HG02885 (cell line): ENCODE results near the gene ATP6V1E1.
A peak's percentile ranks its signal among the peaks of the same experiment; 100 is the strongest.
"Not testable (repeated sequence)": the region's sequence is repeated elsewhere in the genome, so short reads cannot be mapped to it uniquely, and the experiment has no call there.

ENCODE experiments used
- ATAC-seq: cut with Tn5 transposase; IDR thresholded peaks from one replicate; pipeline ENCODE4 v1.9.1; 2021; ENCODE audit warnings: mild to moderate bottlenecking; ENCODE audit not compliant: unreplicated experiment, poor library complexity

Gene ATP6V1E1

DNA sequence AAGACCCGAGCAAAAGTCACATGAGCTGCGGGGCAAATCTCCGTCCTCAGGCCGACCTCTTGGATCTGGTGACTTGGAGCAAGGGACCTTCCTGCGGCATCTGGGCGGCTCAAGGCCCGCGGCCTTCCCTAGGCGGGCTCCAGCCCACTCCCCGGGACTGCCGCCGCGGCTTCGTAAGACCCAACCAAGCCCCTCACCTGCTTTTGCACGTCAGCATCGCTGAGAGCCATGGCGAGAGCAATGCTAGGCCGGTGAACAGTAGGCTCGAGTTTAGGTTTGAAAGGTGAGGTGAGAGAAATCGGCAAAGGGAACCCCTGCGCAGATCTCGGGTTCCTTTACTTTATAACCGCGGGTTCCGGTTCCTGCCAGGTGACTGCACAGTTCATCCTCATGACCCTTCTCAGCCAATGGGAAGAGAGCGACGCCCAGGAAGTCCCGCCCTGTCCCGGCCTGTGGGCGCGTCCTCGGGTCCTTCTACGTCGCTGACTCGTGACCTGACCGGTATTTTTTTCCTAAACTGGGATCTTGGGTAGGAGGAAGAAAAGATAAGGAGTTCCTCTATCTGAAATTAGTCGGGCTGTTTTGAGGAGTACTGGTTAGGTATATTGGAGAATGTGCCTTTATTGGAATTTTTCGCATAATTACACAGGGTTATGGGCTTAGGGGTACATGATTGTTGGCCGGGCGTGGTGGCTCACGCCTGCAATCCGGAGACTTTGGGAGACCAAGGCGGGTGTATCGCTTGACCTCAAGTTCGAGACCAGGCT lies at the start of gene ATP6V1E1:
Gene ATP6V1E1 (minus strand): TSS at position 344 of the 767 bp plus-strand sequence. CDS start 114 bp downstream, at position 230.
- peak; percentile 100 for ATAC-seq

DNA sequence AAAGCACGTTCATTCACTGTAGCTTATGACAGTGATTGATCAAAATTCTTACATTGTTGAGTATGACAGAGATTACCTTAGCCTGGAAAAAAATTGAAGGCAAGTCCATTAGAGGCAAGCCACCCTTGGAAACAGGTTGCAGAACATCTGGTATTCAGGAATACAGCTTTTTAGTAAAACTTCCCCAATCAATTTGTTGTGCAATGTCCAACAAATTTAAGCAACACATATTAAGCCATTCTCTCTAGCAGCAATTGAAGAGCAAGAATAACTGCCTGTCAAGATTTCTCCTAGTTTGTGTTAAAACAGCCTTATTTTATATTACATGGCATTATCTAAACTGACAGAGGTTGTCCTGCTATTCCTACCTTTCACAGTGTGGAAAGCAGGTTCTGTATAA lies 47.0 kb upstream of the ATP6V1E1 start:
- ATAC-seq, result no peak

DNA sequence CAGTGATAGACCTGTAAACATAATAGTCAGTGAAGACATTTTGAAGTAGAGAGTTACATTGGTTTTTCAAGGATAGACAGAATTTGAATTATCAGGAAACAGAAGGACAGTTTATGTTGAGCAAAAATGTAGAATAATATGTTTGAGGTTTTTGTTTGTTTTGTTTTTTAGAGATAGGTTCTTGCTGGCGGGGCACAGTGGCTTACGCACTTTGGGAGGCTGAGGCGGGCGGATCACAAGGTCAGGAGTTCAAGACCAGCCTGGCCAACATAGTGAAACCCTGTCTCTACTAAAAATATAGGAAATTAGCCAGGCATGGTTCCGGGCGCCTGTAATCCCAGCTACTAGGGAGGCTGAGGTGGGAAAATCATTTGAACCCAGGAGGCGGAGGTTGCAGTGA lies 45.6 kb upstream of the ATP6V1E1 start:
- no peak for ATAC-seq

DNA sequence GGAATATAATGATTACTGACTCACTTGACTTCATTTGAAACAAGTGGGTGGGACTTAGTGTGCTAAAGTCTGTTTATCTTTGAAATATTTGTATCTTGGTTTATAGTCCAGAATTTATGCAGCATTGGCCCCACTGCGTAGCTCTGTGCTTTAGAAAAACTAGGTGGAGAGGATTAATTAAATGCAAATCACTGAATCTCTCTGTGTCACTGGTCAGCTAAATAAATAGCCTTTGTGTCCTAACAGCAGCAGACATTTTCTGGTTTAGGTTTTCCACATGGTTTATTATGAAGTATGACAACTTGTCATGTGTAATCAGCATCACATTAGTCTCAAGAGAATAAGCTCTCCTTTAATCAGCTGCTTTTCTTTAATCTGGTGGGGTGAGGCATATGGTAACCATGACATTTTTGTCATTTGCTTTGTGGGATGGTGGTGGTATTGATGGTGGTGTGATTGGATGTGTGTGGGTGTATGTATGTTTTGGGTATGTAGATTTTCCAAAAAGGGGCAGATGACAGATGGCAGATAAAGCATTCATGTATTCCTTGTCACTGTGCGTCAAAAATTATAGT lies 44.0 kb upstream of the ATP6V1E1 start:
- ATAC-seq, result no peak

DNA sequence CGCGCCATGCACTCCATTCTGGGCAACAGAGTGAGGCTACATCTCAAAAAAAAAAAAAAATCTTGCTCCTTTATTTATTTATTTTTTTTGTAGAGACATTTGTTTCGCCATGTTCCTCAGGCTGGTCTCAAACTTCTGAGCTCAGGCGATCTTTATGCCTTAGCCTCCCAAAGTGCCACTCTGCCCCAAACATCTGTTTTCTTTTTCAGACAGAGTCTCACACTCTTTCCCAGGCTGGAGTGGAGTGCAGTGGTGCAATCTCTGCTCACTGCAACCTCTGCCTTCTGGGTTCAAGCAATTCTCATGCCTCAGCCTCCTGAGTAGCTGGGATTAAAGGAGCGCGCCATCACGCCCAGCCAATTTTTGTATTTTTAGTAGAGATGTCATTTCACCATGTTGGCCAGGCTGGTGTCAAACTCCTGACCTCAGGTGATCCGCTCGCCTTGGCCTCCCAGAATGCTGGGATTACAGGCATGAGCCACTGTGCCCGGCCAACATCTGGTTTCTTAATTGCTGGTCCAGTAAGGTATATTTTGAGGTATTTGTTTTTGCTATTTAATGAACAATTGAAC lies 43.1 kb upstream of the ATP6V1E1 start:
- not testable (repeated sequence) for ATAC-seq

DNA sequence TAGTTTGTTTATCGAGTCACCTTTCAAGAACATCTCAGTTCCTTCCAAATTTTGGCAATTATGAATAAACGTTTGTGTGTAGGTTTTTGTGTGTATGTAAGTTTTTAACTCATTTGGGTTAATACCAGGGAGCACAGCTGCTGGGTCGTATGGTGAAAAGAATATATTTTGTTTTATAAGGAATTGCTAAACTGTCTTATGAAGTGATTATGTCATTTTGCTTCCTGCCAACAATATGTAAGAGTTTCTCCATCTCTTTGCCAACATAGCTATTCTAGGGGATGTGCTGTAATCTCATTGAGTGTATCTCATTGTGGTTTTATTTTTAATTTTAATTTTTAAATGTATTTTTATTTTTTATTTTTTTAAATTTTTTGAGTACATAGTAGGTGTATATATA lies 37.3 kb upstream of the ATP6V1E1 start:
- no peak for ATAC-seq

DNA sequence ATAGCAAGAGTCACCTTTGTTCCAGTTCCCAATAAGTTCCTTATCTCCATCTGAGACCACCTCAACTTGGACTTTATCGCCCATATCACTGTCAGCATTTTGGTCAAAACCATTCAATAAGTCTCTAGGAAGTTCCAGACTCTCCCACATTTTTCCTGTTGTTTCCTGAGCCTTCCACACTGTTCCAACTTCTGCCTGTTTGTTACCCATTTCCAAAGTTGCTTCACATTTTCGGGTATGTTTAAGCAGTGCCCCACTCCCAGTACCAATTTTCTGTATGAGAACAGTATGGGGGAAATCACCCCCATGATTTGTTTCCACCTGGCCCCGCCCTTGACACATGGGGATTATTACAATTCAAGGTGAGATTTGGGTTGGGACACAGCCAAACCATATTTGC lies 36.7 kb upstream of the ATP6V1E1 start:
- no peak for ATAC-seq

DNA sequence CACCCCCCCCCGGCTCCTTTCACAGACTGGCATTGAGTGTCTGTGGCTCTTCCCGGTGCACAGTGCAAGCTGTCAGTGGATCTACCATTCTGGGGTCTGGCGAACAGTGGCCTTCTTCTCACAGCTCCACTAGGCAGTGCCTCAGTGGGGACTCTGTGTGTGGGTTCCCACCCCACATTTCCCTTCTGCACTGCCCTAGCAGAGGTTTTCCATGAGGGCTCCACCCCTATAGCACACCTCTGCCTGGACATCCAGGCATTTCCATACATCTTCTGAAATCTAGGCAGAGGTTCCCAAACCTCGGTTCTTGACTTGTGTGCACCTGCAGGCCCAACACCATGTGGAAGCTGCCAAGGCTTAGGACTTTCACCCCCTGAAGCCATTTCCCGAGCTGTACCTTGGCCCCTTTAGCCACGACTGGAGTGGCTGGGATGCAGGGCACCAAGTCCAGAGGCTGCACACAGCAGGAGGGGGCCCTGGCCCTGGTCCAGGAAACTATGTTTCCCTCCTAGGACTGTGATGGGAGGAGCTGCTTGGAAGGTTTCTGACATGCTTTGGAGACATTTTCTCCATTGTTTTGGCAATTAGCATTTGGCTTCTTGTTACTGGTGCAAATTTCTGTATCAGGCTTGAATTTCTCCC lies 36.0 kb upstream of the ATP6V1E1 start:
- ATAC-seq, result no peak

DNA sequence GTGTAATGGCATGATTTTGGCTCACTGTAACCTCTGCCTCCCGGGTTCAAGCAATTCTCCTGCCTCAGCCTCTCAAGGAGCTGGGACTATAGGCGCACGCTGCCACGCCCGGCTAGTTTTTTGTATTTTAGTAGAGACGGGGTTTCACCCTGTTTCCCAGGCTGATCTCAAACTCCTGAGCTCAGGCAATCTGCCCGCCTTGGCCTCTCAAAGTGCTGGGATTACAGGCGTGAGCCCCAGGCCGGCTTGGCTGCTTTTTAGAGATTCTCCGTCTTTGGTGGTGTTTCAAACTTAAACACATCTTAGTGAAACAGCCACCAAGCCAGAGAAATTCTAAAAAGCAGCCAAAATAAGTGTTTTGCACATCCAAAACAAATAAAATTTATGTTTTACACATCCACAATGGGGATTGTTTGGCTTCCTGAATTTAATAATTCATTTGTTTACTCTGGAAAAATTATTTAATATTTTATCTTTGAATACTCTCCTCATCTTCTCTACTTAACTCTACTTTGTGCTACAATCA lies 28.4 kb upstream of the ATP6V1E1 start:
- no peak for ATAC-seq

DNA sequence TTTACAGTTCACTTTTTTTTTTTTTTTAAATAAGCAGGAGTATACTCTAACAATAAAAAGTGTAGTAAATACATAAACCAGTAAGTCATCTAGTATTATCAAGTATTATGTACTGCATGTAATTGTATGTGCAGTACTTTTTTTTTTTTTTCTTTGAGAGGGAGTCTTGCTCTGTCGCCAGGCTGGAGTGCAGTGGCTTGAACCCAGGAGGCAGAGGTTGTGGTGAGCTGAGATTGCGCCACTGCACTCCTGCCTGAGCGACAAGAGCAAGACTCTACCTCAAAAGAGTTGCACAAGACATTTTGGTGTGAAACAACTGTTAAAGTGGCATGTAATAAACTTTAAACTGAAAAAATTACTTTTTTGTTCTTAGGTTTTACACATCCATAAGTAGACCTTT lies 26.7 kb upstream of the ATP6V1E1 start:
- ATAC-seq, result no peak

DNA sequence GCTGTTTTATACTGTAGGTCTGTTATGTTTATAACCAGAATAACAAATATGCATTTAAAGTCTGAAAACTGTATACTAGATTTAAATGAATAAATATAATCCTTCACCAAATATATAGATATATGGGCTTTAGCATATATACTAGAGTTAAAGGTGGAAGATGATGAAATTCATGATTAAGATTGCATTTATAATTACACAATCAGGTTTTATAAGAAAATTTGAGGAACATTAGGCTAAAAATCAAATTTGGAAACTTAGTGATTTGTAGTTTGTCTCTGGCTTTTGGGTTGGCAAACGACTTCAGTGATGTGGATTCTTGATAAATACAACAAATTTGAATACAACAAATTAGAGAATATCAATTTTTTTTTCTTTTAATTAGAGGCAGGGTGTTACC lies 20.0 kb upstream of the ATP6V1E1 start:
- ATAC-seq, result no peak

DNA sequence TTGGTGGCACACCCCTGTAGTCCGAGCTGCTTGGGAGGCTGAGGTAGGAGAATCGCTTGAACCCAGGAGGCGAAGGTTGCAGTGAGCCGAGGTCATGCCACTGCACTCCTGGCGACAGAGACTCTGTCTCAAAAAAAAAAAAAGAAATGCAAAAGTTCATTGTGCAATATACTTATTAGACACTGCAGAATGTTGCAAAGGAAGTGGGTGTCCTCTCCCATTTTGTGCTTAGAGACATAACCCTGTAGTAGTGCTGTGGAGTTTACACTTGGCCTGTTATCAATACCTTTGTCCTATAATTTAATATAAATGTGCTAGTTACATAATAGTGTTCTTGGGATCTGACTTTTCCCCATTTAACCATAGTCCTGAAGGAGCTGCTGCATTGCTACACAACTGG lies 19.4 kb upstream of the ATP6V1E1 start:
- ATAC-seq, result no peak

DNA sequence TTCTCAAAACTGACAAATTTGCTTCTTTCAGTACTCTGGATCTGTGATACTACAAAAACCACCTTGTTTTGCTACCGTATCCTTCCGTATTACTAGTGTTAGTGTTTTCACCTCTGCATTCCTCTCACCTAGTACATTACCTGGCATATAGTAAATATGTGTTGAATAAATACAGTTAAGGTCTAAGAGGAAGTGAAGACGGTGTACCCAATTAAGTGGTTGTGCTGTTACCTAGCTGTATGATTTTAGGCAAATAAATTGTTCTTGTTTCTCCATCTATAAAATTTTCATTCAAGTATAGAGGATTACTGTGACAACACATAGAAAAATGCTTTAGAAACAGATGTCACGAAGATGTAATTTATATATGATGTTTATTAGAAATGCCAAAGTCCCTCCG lies 18.9 kb upstream of the ATP6V1E1 start:
- ATAC-seq, result no peak

DNA sequence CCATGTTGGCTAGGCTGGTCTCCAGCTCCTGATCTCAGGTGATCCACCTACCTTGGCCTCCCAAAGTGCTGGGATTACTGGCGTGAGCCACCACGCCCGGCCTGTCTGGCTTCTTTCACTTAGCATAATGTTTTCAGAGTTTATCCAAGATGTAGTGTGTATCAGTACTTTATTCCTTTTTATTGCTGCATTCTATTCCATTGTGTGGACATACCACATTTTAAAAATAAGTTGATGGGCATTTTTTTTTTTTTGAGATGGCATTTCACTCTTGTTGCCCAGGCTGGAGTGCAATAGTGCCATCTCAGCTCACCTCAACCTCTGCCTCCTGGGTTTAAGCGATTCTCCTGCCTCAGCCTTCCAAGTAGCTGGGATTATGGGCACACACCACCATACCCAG lies 13.8 kb upstream of the ATP6V1E1 start:
- not testable (repeated sequence) for ATAC-seq

DNA sequence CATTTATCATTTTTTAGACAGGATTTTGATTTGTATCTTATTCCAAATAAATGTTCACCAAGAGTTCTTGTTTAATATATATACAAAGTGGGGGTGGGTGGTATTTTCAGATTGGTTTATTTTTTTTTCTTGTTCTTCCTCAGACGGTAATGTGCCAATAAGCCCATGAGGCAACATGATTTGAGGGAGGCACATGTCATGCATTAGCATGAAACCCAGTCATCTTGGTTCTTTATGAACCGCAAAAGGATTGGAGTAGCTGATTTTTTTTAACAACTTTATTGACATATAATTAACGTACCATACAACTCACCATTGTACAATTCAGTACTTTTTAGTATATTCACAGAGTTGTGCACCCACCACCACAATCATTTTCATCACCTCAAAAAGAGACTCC lies 12.7 kb upstream of the ATP6V1E1 start:
- ATAC-seq, result no peak

DNA sequence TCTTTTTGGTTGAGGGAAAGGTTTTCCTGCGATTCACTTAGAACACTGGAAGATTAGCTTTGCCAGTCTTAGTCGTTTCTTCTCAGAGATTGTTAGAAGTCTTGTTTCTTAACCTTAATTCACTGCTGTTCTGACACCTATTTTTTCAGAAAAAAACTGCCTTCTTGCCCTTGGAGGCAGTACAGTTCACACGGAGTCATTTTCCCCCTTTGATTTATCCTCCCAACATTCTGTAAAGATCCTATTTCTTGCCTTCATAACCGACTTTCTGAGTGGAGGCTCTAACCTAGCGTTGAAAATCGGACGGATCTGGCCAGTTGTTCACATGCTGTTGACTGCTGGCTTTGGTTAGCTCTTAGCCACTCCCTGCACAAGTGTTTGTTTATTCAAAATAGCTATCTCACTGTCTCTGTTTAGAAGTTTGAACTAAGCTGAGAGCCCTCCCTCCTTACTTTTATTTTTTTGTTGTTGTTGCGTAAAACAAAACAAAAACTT lies 10.7 kb upstream of the ATP6V1E1 start:
- peak; percentile 35 for ATAC-seq

DNA sequence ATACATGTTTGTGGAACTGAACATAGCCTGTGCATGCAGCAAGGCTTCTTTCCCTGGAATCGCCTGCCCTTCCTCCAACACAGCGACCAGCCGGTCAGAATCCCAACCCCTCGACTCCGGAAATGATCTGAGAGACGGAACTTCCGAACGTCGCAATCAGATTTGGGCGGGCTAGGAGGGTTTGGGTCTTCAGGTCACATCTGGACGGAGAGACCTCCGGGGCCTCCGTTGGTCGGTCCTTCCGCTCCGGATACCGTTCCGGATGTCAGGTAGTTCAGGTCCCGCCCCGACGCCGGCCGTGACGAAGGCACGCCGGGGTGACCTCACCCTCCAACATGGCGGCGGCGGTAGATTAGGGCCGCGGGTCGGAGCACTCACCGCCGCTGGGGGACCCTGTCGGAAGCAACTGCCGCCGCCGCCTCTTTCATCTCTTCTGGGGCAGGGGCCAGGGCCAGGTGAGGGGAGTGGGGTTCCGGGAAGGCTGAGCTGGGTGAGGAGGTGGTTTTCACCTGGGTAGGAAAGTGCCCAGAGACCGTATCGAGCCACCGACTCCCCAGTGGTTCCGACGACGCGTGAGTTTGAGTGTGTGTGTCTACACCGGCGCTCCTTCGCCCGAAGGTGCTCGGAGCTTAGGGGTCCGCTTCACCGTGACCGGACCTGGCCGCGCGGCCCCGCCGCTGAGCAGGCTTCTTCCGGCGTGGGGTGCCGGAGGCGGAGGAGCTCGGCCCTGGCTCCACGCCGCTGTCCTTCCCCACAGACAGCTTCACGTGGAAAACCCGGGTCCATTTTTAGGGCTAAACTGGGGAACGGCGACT lies 10.1 kb upstream of the ATP6V1E1 start, which contains the start of gene BCL2L13:
Gene BCL2L13 (plus strand): TSS at position 326 of the 815 bp plus-strand sequence. CDS start 16,955 bp downstream, outside the sequence.
- peak; percentile 95 for ATAC-seq

DNA sequence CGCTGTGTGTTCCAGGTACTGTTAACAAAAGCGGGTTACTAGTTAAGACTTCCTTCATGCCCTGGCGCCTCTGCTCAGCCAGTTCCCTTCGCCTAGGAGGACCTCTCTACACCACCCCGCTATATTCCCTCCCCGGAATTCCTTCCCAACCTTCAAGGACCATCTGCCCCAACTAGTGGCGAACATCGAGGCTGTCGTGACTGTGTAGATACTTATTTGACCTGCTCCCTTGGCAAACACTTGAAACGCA lies 9.6 kb upstream of the ATP6V1E1 start:
- ATAC-seq, result peak; percentile 20

DNA sequence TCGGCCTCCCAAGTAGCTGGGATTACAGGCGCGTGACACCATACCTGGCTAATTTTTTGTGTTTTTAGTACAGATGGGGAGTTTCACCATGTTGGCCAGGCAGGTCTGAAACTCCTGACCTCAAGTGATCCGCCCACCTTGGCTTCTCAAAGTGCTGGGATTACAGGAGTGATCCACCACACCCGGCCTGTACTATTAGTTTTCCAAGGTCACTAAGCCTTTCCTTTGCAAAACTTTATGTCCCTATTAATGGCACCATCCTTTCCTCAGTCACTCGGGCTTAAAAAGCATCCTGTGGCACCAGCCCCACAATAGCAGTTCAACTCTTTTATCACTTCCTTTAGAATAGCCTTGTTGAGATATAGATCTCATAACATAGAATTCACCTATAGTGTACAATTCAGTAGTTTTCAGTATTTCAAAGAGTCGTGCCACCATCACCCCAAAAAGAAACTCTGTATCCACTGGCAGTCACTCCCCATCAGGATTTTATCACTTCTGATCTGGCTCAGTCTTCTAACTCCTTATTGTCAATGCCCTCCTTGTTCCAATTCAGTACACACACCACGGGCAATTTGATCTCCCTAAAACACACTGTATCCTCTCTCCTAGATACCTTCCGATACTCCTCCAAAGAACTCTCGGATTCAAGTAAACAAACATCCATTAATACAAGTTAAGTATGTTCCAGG lies 9.1 kb upstream of the ATP6V1E1 start:
- peak; percentile 2 for ATAC-seq

DNA sequence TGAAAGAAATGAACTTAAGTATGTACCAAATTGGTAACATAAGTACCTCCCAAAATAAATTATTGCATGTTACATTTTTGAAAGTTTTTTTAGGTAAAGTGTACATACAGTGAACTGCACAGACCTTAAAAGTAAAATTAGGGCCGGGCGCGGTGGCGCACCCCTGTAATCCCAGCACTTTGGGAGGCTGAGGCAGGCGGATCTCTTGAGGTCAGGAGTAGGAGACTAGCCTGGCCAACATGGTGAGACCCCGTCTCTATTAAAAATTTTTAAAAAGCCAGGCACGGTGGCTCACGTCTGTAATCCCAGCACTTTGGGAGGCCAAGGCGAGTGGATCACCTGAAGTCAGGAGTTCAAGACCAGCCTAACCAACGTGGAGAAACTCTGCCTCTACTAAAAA lies 8.3 kb upstream of the ATP6V1E1 start:
- not testable (repeated sequence) for ATAC-seq
